HG03108 (cell line): Measurements from ENCODE around the gene RIN2.
A peak's percentile ranks its signal among the peaks of the same experiment; 100 is the strongest.

Experiments used
- ATAC-seq: cut with Tn5 transposase; IDR thresholded peaks from one replicate; pipeline ENCODE4 v1.9.1; 2021; ENCODE audit warnings: moderate library complexity; ENCODE audit not compliant: unreplicated experiment

RIN2 gene

DNA sequence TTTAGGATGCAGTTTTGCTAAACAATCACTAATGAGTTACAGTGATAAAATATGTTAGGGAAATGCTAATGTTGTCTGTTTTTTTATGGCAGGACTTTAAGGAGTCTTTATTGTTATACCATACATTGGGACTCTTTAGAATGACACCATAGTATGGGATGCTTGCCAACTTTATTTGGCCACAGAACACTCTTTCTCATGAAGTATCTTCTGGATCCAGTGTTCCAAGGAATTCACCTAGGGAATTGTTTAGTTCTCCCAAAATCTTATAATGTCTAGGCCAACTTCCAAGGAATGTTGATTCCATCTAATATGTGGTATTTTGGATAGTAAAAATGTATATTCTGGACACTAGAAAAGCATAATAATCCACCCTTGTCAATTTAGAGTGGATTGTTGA, 3.3 kb downstream of the RIN2 start:
- ATAC-seq: no peak

GRCh38 chr20:19761841-19762240, 3.8 kb downstream of the RIN2 start:
- ATAC-seq: no peak

GRCh38 chr20:19764207-19764606, 6.1 kb downstream of the RIN2 start:
- ATAC-seq: no peak

- ATAC-seq: no peak
These were observed 7.2 kb downstream of the RIN2 start for GRCh38 chr20:19765266-19765665.

DNA sequence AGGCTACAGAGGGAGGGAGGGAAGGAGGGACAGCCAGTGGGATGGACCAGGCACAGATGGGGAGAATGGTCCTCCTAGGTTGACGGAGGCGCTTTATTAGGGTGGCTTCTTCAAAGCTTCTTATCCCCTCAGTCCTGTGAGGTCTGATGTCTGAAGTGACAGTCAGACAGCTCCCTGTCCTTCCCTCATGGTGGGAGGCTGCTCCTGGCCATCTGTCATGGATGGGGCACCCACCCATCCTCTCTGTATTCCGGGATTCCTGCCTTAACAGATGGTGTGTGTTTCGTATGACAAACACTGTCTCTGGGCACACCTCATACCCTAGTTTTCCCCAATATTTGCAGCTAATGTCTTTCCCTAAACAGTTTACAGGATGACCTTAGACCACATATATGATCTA, 7.9 kb downstream of the RIN2 start:
- no peak for ATAC-seq

- no peak for ATAC-seq
These were observed 9.0 kb downstream of the RIN2 start for GRCh38 chr20:19767070-19767469.

DNA sequence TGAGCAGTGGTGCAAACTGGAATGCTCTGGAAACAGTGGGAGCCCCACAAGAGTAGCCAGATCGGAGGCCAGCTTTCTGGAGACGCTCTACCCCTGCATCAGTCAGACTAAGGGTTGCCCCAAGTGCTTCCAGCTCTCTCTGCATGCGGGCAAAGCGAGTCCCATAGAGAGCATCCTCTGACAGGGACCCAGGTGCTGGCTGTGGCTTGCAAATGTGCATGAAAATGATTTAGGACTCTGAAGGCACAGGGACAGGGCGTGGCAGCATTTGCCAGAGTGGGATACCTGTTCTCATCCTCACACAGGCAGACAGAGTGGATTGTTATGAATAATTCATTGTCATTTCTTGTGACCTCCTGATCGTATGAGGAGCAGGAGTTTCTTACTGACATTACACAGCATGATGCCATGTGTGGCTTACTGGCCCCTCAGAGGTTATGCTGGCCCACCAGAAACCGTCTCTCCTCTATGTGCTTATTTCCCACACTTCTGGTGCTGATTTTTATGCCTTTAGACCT, 10.3 kb downstream of the RIN2 start:
- ATAC-seq: no peak

- ATAC-seq: no peak
These were observed 11.4 kb downstream of the RIN2 start for GRCh38 chr20:19769507-19769906.

- ATAC-seq: no peak
These were observed 12.3 kb downstream of the RIN2 start for GRCh38 chr20:19770375-19770774.

- no peak for ATAC-seq
These were observed 13.0 kb downstream of the RIN2 start for GRCh38 chr20:19771031-19771430.

DNA sequence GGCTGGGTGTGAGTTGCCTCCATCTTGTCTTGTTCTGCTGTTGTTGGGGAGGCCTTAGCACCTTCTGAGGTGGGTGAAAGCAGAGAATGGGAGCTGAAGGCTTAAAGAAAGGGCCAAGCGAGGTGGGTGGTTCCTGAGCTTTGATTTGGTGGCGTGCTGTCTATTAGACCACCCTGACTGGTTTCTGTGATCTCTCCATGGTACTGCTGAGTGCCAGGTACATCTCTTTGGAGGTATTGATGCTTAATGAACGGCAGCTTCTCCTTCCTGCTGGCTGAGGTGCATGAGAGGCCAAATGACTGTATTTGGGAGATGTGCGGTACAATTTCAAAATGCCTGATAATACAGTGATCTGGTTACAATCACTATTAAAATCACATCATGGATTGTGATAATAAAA, 15.4 kb downstream of the RIN2 start:
- ATAC-seq: no peak

- ATAC-seq: no peak
These were observed 16.3 kb downstream of the RIN2 start for GRCh38 chr20:19774135-19774933.

DNA sequence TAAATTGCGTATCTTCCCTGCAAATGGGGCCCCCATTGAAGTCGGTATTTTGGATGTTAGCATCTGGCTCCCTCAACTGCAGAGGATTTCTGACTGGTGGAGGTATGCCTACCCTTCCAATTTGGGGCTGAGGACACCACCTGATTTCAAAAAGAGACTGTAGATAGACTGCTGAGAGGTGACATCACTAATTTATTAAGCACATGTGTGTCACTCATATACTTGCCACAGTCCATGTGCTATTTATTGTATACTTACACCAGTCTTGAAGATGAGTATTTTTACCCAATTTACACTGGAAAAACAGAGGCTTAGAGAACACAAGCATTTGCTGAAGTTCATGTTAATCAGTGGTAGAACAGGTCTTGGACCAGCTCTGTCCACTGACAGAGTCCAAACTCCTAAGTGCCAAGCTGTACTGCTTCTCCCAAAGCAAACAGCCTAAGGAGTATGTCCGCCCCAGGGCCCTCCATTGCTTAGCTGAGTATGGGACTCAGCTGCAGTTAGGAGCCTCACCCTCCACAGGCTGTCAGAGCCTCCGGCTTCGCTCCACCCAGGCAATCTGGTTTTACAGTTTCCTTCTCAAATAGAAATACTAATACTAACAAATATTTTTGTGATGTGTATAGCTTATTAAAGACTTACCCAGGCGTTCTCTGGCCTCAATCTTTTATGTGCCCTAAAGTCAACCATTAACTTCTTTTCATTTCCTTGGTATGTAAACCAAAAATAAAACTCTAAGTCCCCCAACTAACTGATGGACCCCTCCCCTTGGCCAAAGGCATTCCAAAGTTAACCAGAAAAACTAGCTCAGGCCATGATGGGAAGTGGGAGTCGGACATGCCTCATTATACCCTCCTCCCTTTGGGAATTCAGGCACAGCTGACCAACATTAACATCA, 17.5 kb downstream of the RIN2 start:
- no peak for ATAC-seq

- ATAC-seq: no peak
These were observed 19.3 kb downstream of the RIN2 start for GRCh38 chr20:19777315-19777714.

- no peak for ATAC-seq
These were observed 19.9 kb downstream of the RIN2 start for GRCh38 chr20:19777981-19778380.

- ATAC-seq: no peak
These were observed 20.3 kb downstream of the RIN2 start for GRCh38 chr20:19778404-19778803.

- ATAC-seq: peak; percentile 75
These were observed 21.6 kb downstream of the RIN2 start for GRCh38 chr20:19779634-19780033.

DNA sequence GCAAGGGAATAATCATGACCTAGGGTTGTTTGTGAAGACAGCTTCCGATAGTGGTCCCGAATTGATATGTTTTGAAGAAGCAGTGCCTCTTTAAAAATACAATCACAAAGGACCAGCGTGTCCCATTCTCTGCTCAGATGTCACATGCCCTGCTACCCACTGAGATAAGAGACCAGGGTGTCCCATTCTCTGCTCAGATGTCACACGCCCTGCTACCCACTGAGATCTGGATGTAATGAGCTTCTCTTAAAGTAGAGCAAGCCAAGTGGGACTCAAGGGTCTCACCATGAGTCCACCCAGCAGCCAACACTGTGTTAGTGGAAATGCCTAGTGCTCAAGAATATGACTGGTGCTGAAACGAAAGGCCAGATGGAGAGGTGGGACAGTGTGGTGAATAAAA, 22.2 kb downstream of the RIN2 start:
- ATAC-seq: no peak

DNA sequence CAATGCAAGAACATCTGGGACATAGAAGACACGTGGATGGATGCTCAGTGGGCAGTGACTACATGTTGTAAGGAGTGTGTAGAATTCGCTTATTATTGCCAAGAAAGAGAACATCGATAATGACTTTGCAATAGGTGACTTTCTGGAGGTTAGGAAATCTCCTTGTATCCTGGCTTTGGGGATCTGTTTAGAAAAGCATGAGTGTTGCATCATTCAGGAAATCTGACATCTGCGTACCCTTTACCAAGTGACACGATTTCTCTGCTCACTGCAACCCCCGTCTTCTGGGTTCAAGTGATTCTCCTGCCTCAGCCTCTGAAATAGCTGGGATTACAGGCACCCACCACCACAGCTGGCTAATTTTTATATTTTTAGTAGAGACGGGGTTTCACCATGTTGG, 23.2 kb downstream of the RIN2 start:
- ATAC-seq: no peak

DNA sequence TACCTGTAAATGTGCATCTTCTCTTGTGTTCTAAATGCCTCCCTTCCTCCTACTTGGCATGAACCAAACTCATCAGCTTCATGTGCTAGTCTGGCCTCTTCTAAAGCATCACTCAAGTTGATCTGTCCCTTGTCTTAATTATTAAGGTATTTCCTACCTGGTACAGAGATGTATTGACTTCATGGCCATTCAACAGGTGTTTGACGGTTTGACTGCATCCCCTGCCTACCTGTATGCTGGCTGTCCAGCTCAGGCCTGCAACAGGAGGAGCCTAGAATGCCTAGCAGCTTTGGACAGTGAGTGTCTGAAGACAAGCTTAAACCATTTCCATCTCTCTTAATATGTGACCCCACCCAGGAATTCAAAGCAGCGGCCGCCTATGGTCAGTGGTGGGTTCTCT, 24.6 kb downstream of the RIN2 start:
- ATAC-seq: no peak

DNA sequence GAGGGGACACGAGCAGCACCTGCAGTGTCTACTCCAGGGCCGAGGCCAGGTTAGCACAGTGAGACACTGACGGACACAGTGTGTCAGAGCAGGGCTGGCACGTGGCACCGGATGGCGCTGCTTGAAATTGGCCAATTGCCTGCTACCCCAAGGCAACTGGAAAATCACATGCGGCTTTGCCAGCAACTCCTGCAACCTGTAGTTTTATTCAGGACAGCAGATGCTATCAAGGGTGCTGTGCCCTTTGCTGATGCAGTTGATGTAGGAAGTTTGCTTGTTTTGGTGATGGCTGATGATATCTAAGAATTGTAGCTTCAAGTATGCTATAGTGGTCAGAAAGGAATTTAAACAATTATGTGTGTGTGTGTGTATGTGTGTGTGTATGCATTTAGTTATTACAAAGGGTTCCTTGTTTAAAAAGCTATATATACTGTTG, 25.9 kb downstream of the RIN2 start:
- ATAC-seq: no peak
